Astrocyte of the cerebellum (primary cell): ENCODE data around the gene SGCD.

Source experiments
- DNase-seq: peaks from one replicate; pipeline ENCODE4 v3.0.0-alpha.2; 2011; ENCODE audit warnings: low read depth
- H3K4me3 ChIP-seq: 2 replicates; pipeline ENCODE4 v1.5.1; 2011; ENCODE audit warnings: mild to moderate bottlenecking, low read depth, low read length, moderate library complexity
- in situ Hi-C: cut with HindIII; loops from 2 replicates; pipeline ENCODE4 v1.10.0; 2017; ENCODE audit warnings: low sequenced_read_pairs
- TF ChIP-seq, protein P1 (sequence below): IDR thresholded peaks from 2 replicates; pipeline ENCODE4 v1.5.1; 2012; ENCODE audit warnings: low read length, low read depth, moderate library complexity, mild to moderate bottlenecking; ENCODE audit errors: missing control alignments

SGCD gene

GRCh38 chr5:156587012-156587411 is 260.0 kb downstream of the SGCD start:
- in situ Hi-C loops, result no loop called here
- no peak overlapping the region for H3K4me3 ChIP-seq
- TF ChIP-seq, protein P1, sequence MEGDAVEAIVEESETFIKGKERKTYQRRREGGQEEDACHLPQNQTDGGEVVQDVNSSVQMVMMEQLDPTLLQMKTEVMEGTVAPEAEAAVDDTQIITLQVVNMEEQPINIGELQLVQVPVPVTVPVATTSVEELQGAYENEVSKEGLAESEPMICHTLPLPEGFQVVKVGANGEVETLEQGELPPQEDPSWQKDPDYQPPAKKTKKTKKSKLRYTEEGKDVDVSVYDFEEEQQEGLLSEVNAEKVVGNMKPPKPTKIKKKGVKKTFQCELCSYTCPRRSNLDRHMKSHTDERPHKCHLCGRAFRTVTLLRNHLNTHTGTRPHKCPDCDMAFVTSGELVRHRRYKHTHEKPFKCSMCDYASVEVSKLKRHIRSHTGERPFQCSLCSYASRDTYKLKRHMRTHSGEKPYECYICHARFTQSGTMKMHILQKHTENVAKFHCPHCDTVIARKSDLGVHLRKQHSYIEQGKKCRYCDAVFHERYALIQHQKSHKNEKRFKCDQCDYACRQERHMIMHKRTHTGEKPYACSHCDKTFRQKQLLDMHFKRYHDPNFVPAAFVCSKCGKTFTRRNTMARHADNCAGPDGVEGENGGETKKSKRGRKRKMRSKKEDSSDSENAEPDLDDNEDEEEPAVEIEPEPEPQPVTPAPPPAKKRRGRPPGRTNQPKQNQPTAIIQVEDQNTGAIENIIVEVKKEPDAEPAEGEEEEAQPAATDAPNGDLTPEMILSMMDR, result no peak
- DNase-seq, result no peak

DNA sequence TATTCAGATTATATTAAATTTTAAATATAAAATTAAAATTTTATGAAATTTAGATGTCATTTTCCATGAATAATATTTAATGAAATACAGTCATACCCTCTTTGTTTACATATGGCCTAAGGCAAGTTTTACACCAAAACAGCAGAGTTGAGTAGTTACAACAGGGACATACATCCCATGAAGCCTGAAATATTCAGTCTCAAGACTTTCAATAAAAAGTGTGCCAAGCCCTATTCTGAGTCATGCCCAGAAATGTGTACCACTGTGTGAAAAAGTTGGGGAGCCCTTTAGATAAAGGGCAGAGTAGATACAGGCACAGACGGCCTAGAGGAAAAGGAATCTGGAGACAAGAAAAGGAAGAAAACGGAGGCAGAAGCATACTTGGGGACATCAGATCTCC is 261.3 kb downstream of the SGCD start:
- TF ChIP-seq, protein P1, result no peak
- in situ Hi-C loops, result no loop called here
- no peak for DNase-seq
- H3K4me3 ChIP-seq, result no peak overlapping the region

DNA sequence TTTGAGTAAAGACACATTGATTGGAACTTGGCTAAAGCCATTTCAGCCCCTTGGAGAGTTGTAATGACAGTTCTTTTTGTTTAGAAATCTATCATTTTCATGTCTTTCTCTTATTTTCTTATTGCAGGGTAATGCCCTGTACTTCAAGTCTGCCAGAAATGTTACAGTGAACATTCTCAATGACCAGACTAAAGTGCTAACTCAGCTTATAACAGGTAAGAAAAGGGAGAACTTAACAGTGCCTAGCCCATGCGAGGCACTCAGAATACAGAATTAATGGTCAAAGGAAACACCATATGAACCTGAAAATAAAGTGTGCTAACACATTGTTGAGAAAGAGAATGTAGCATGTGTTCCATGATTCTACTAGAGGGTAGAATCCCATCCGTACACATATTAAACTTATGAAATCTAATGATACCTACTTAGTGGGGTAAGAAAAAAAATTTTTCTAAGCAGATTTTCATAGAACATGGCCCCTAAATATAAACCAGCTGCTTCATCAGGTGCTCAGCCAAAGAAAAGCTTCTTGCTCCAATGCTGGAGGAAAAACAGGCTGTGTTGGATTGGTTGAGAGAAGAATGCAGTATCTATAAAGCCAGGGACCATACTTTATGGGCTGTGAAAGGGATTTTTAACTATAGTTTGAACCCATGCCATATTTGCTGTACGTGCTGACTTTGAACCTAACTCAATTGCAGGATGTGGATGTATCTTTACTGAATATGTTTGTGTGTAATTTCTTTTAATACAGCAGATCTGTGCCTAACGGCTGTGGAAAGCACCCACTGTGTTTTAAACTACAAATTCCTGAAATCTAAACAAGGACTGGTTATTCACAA is 262.4 kb downstream of the SGCD start:
- TF ChIP-seq, protein P1, result no peak
- H3K4me3 ChIP-seq, result no peak overlapping the region
- in situ Hi-C loops, result no loop called here
- no peak for DNase-seq

DNA sequence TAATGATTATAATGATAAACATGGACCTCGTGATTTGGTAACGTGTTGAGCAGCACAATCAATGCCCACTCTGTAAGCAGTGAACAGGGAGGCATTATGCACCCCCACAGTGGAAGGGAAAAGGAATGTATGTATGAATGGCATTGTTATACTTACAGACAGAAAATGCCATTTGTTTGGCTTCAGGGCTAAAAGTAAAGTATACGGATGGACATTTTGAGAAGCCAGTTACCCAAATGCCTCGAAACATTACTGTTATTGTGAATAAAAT is 262.9 kb downstream of the SGCD start:
- TF ChIP-seq, protein P1, result no peak
- in situ Hi-C loops, result no loop called here
- no peak overlapping the region for H3K4me3 ChIP-seq
- no peak for DNase-seq

DNA sequence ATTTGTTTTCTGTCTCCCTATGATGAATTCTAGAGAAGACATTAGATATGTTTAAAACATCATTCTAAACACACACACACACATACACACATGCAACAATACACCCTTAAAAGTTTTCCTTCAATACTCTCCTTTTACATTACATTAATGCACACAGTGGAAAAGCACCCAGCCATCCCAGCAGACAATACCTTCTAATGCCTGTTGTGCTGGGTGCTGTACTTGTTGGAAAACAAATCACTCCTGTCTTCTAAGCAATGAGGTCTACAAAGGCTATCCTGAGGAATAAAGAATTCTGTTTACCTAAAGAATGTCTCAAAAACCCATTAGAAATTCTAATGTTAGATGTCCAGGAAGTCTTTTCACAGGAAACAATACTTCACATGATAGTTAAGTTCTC is 264.0 kb downstream of the SGCD start:
- H3K4me3 ChIP-seq, result no peak overlapping the region
- in situ Hi-C loops, result no loop called here
- DNase-seq, result no peak
- TF ChIP-seq, protein P1, result no peak

- TF ChIP-seq, protein P1, result no peak
- in situ Hi-C loops, result no loop called here
- DNase-seq, result no peak
- H3K4me3 ChIP-seq, result no peak overlapping the region
Measured at GRCh38 chr5:156591631-156592030, 264.7 kb downstream of the SGCD start.
